ENCODE data around the gene DLG5. TPM values are rescaled to one million over a fixed set of nuclear protein-coding genes. Genes with fewer than 3 reads are reported as not detected.

The DLG5 gene
- total and polyA plus RNA-seq, 2 donors (not counting 1 experiment from before 2014, with no cell fraction given) = 0.51 to 0.54 TPM

DNA sequence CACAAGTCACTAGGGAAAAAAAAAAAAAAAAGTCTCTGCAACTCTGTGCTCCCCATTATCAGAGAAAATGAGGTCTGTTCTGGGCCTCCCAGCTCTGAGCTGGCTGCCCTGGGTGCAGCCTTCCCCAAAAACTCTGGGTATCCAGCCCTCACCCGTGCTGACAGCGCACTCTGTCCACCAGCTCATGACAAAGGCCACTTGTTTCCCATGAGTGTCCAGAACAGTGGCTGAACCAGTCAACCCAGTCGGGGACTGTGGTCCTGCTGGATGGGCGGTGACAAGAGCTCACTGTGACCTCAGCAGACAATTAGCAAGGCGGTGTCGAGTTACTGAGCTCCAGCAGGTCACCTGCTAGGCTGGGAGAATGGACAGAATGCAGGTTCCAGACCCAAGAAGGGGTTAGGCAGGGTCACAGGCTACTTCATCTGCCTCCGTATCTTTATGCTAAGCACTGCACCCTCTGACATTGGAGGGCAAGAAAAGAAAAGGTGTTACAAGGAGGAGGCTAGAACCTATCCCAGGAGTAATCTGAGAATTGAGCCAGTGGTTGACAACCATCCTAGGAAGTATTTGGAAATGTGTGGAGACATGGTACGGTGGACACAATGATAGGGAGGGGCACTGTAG, 37.2 kb downstream of the DLG5 start:
- Histone ChIP-seq H3K27ac (ENCODE audit: low read length in 2 of 2) (no peak overlapping the region), H4K20me1 (ENCODE audit: control insufficient read depth, insufficient read depth, low read length, poor library complexity, severe bottlenecking) (no peaks in the 10 kb centered on the region), H3K27me3 (replicated peaks in 1 of 4; ENCODE audit: control extremely low read depth in 1 of 4, control insufficient read depth in 3 of 4, insufficient read depth in 4 of 4, low read length in 3 of 4) (no peaks in the 10 kb centered on the region), H3K4me3 (ENCODE audit: control extremely low read depth in 1 of 5, extremely low read depth in 1 of 5, insufficient read depth in 1 of 5, low read depth in 2 of 5, low read length in 4 of 5) (no peak overlapping the region), H3K4me2 (replicated peaks; ENCODE audit: low read depth, low read length, poor library complexity, severe bottlenecking) (no peak overlapping the region), H3K79me2 (ENCODE audit: control insufficient read depth, insufficient read depth, low read length) (no peaks in the 10 kb centered on the region), H3K4me1 (ENCODE audit: control insufficient read depth in 2 of 2, insufficient read depth in 2 of 2, low read length in 2 of 2) (no peaks in the 10 kb centered on the region), H2AFZ (ENCODE audit: insufficient read depth, low read depth, low read length, poor library complexity, severe bottlenecking) (no peak overlapping the region), H3K9me3 (ENCODE audit: control extremely low read depth in 1 of 3, control insufficient read depth in 2 of 3, insufficient read depth in 1 of 3, low read length in 2 of 3) (no peaks in the 10 kb centered on the region), H3K9ac (ENCODE audit: low read length) (no peak overlapping the region), H3K36me3 (replicated peaks in 1 of 2; ENCODE audit: control extremely low read depth in 1 of 2, control insufficient read depth in 1 of 2, extremely low read depth in 1 of 2, insufficient read depth in 2 of 2, low read length in 1 of 2) (no peaks in the 10 kb centered on the region)
- intact Hi-C loops (cut with micrococcal nuclease) = no loop called here
- H3K27me3 Mint-ChIP-seq = peaks cover 4% of the 10 kb centered on the region
- TF ChIP-seq, protein P1, sequence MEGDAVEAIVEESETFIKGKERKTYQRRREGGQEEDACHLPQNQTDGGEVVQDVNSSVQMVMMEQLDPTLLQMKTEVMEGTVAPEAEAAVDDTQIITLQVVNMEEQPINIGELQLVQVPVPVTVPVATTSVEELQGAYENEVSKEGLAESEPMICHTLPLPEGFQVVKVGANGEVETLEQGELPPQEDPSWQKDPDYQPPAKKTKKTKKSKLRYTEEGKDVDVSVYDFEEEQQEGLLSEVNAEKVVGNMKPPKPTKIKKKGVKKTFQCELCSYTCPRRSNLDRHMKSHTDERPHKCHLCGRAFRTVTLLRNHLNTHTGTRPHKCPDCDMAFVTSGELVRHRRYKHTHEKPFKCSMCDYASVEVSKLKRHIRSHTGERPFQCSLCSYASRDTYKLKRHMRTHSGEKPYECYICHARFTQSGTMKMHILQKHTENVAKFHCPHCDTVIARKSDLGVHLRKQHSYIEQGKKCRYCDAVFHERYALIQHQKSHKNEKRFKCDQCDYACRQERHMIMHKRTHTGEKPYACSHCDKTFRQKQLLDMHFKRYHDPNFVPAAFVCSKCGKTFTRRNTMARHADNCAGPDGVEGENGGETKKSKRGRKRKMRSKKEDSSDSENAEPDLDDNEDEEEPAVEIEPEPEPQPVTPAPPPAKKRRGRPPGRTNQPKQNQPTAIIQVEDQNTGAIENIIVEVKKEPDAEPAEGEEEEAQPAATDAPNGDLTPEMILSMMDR (IDR thresholded peaks at IDR 0.05) = no peak
- no peak for TF ChIP-seq EZH2 (IDR thresholded peaks at IDR 0.05; ENCODE audit: borderline replicate concordance, insufficient read depth, low read depth, low read length, poor library complexity, severe bottlenecking)
- no peaks in the 10 kb centered on the region for H3K9me3 Mint-ChIP-seq (ENCODE audit: insufficient read depth)
- ChIA-PET POLR2A (no interaction called here), CTCF (interaction anchor here (0.7 kb wide), 1 partner anchor 20 kb away, joined by 5 read pairs; no protein-coding TSS in a partner anchor)
- no peaks in the 10 kb centered on the region for H3K4me1 Mint-ChIP-seq
- ATAC-seq (ENCODE audit: low read depth) (no peak), DNase-seq (no peak)
- WGBS (ENCODE audit: insufficient coverage) = 100% methylated on average over 7 of the region's 8 CpGs
- no peak overlapping the region for H3K27ac Mint-ChIP-seq
- H3K4me3 Mint-ChIP-seq = no peak overlapping the region

DNA sequence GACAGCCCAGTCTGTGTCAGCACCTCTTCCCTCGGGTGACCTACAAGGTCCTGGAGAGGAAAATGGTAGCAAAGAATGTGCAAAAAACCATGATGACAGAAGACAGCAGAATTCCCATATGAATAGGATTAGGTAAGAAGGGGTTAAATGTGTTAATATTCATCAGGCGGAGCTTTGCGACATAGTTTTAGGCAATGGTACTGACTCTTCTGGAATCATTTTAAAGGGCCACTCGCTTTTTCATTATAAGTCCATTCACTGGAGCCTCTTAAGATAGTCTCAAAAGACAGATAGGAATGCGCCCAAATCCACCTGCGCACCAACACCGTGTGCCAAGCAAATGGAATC, 38.2 kb downstream of the DLG5 start:
- no peak overlapping the region for H3K27ac ChIP-seq (ENCODE audit: low read length in 2 of 2)
- H3K27me3 ChIP-seq (replicated peaks in 1 of 4; ENCODE audit: control extremely low read depth in 1 of 4, control insufficient read depth in 3 of 4, insufficient read depth in 4 of 4, low read length in 3 of 4) = no peaks in the 10 kb centered on the region
- ATAC-seq (ENCODE audit: low read depth) = no peak
- TF ChIP-seq, protein P1 (IDR thresholded peaks at IDR 0.05) = no peak
- no peak for TF ChIP-seq EZH2 (IDR thresholded peaks at IDR 0.05; ENCODE audit: borderline replicate concordance, insufficient read depth, low read depth, low read length, poor library complexity, severe bottlenecking)
- no peak overlapping the region for H3K4me2 ChIP-seq (replicated peaks; ENCODE audit: low read depth, low read length, poor library complexity, severe bottlenecking)
- intact Hi-C loops (cut with micrococcal nuclease) = no loop called here
- Mint-ChIP-seq H3K27ac (no peak overlapping the region), H3K4me1 (no peaks in the 10 kb centered on the region), H3K4me3 (no peak overlapping the region), H3K27me3 (no peaks in the 10 kb centered on the region), H3K9me3 (ENCODE audit: insufficient read depth) (no peaks in the 10 kb centered on the region)
- 97% methylated on average over 7 of the region's 7 CpGs for WGBS (ENCODE audit: insufficient coverage)
- no peak for DNase-seq
- H3K4me3 ChIP-seq (ENCODE audit: control extremely low read depth in 1 of 5, extremely low read depth in 1 of 5, insufficient read depth in 1 of 5, low read depth in 2 of 5, low read length in 4 of 5) = no peak overlapping the region
- ChIA-PET CTCF (no interaction called here), POLR2A (no interaction called here)
- H3K9ac ChIP-seq (ENCODE audit: low read length) = no peak overlapping the region
- H4K20me1 ChIP-seq (ENCODE audit: control insufficient read depth, insufficient read depth, low read length, poor library complexity, severe bottlenecking) = no peaks in the 10 kb centered on the region
- no peaks in the 10 kb centered on the region for H3K36me3 ChIP-seq (replicated peaks in 1 of 2; ENCODE audit: control extremely low read depth in 1 of 2, control insufficient read depth in 1 of 2, extremely low read depth in 1 of 2, insufficient read depth in 2 of 2, low read length in 1 of 2)
- no peak overlapping the region for H2AFZ ChIP-seq (ENCODE audit: insufficient read depth, low read depth, low read length, poor library complexity, severe bottlenecking)
- H3K79me2 ChIP-seq (ENCODE audit: control insufficient read depth, insufficient read depth, low read length) = no peaks in the 10 kb centered on the region
- H3K4me1 ChIP-seq (ENCODE audit: control insufficient read depth in 2 of 2, insufficient read depth in 2 of 2, low read length in 2 of 2) = no peaks in the 10 kb centered on the region
- H3K9me3 ChIP-seq (ENCODE audit: control extremely low read depth in 1 of 3, control insufficient read depth in 2 of 3, insufficient read depth in 1 of 3, low read length in 2 of 3) = no peaks in the 10 kb centered on the region
